ENCODE measurements around the gene F8. TPM values are rescaled to one million over a fixed set of nuclear protein-coding genes. Genes with fewer than 3 reads are reported as not detected.

Gene F8
- total RNA-seq, 1 donor from 2014 or later = 1.8 TPM

DNA sequence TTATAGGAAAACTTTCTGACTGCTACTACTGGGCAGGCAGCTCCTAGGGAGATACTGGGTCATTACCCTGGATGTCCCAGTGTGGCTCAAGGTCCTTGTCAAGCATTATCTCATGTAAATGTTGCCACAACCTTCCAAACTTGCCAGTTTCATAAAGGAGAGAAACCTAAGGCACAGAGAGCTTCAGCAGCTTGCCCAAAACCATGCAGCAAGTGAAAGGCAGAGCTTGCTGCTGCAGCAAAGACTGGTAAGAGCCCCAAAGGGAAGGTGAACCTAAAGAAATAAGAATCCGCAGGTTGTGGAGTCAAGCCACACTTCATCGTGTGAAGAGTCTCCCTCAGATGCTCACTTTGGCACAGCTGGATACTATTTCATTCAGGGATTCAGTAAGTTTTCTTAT is 219.6 kb downstream of the F8 start:
- Mint-ChIP-seq H3K27me3 (ENCODE audit: unreplicated experiment) (peaks cover 2% of the 10 kb centered on the region), H3K27ac (ENCODE audit: unreplicated experiment) (no peak overlapping the region), H3K36me3 (ENCODE audit: unreplicated experiment) (no peaks in the 10 kb centered on the region), H3K9me3 (ENCODE audit: unreplicated experiment) (no peaks in the 10 kb centered on the region), H3K4me3 (ENCODE audit: unreplicated experiment) (no peak overlapping the region), H3K4me1 (ENCODE audit: low read depth, unreplicated experiment) (peaks cover 2% of the 10 kb centered on the region)
- TF ChIP-seq CTCF (IDR thresholded peaks at IDR 0.05; ENCODE audit: partially characterized antibody, unreplicated experiment) = no peak
- no peak for DNase-seq

DNA sequence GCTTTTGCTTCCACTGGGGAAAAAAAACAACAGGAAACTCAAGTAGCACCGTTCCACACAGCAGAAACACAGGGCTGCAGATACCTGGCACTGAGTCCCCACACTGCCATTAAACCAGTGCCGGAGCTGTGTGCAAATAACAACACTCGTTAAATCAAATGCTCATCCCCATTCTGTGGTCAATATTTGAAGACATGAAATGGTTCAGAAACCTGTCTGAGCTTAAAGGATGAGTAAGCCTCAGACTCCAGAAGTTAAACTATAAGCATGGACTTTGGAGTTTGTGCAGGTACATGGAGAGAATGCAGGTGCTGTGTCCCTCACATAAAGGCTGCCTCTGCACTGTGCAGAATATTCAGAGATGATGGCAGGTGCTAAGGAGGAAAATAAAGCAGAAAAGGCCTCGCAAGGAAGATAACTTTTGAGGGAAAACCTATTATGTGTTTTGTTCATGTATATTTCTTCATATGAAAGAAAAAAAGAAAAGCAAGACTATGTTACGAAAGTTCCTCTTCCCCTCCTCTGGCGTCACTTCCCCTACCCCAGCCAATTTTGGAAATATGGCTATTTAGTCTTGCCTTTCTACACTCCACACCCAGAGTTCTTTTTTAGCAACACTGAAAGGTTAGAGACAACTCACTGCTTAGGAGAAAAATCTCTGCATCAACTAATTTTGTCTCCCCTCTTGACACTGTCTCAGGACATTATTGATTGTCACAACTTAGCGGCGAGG is 221.9 kb downstream of the F8 start:
- Mint-ChIP-seq H3K36me3 (ENCODE audit: unreplicated experiment) (no peaks in the 10 kb centered on the region), H3K9me3 (ENCODE audit: unreplicated experiment) (no peaks in the 10 kb centered on the region), H3K4me1 (ENCODE audit: low read depth, unreplicated experiment) (peaks cover 2% of the 10 kb centered on the region), H3K27ac (ENCODE audit: unreplicated experiment) (no peak overlapping the region), H3K27me3 (ENCODE audit: unreplicated experiment) (peaks cover 2% of the 10 kb centered on the region), H3K4me3 (ENCODE audit: unreplicated experiment) (no peak overlapping the region)
- no peak for TF ChIP-seq CTCF (IDR thresholded peaks at IDR 0.05; ENCODE audit: partially characterized antibody, unreplicated experiment)
- no peak for DNase-seq

GRCh38 chrX:154799556-154800348 is 222.8 kb downstream of the F8 start:
- Mint-ChIP-seq H3K27ac (ENCODE audit: unreplicated experiment) (no peak overlapping the region), H3K4me1 (ENCODE audit: low read depth, unreplicated experiment) (peaks cover 2% of the 10 kb centered on the region), H3K4me3 (ENCODE audit: unreplicated experiment) (no peak overlapping the region)

DNA sequence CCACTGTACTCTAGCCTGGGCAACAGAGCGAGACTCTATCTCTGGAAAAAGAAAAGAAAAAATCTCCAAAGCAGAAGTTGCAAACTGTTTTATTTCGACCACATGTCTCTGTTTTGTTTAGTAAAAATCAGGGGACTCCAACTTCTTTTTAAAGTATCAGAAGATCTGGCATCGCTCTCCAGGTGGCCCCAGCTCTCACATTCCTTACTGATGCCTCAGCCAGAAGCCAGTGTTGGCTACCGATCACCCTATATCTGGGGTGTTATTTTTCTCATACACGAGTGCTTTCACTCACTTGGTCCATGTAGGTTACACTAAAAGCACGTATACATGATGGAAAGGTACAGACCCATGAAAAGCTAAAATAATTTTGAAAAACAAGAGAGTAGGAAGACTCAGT is 225.5 kb downstream of the F8 start:
- no peak overlapping the region for H3K4me3 Mint-ChIP-seq (ENCODE audit: unreplicated experiment)
- no peaks in the 10 kb centered on the region for H3K36me3 Mint-ChIP-seq (ENCODE audit: unreplicated experiment)
- TF ChIP-seq CTCF (IDR thresholded peaks at IDR 0.05; ENCODE audit: partially characterized antibody, unreplicated experiment) = no peak
- no peaks in the 10 kb centered on the region for H3K4me1 Mint-ChIP-seq (ENCODE audit: low read depth, unreplicated experiment)
- H3K27ac Mint-ChIP-seq (ENCODE audit: unreplicated experiment) = no peak overlapping the region
- no peaks in the 10 kb centered on the region for H3K9me3 Mint-ChIP-seq (ENCODE audit: unreplicated experiment)
- no peak for DNase-seq
- no peaks in the 10 kb centered on the region for H3K27me3 Mint-ChIP-seq (ENCODE audit: unreplicated experiment)

More at GRCh38 chrX:154799556-154800348, 222.8 kb downstream of the F8 start:
- Mint-ChIP-seq H3K9me3 (ENCODE audit: unreplicated experiment) (no peaks in the 10 kb centered on the region), H3K36me3 (ENCODE audit: unreplicated experiment) (no peaks in the 10 kb centered on the region), H3K27me3 (ENCODE audit: unreplicated experiment) (peaks cover 2% of the 10 kb centered on the region)
- no peak for TF ChIP-seq CTCF (IDR thresholded peaks at IDR 0.05; ENCODE audit: partially characterized antibody, unreplicated experiment)
- DNase-seq = no peak

DNA sequence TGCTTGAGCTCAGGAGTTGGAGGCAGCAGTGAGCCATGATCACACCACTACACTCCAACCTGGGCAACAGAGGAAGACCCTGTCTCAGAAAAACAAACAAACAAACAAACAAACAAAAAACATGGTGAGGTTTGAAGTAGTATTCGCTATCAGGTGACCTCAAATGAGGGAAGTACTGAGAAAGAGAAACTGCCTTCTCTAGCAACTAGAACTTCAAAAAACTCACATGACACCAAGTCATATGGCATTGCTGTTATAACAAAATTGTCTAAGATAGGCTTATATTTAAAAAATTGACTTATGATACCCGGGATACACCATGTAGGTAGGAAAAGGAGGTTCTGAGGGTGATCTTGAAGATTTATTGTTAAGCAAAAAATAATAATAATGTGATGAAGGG is 227.5 kb downstream of the F8 start:
- Mint-ChIP-seq H3K9me3 (ENCODE audit: unreplicated experiment) (no peaks in the 10 kb centered on the region), H3K4me3 (ENCODE audit: unreplicated experiment) (no peak overlapping the region)

More for the DNA sequence above, 227.5 kb downstream of the F8 start:
- no peak for DNase-seq
- no peaks in the 10 kb centered on the region for H3K4me1 Mint-ChIP-seq (ENCODE audit: low read depth, unreplicated experiment)
- no peak for TF ChIP-seq CTCF (IDR thresholded peaks at IDR 0.05; ENCODE audit: partially characterized antibody, unreplicated experiment)
- H3K36me3 Mint-ChIP-seq (ENCODE audit: unreplicated experiment) = no peaks in the 10 kb centered on the region
- no peaks in the 10 kb centered on the region for H3K27me3 Mint-ChIP-seq (ENCODE audit: unreplicated experiment)
- no peak overlapping the region for H3K27ac Mint-ChIP-seq (ENCODE audit: unreplicated experiment)

Data from glutamatergic neuron (in vitro differentiated cells).